Stimulated activated CD4-positive, alpha-beta T cell treated with anti-CD3 and anti-CD28 coated beads, Interleukin-2, amount 100 ng/mL, for 4 hours (primary cell): ENCODE results near the gene RXYLT1.
A peak's percentile ranks its signal among the peaks of the same experiment; 100 is the strongest.

Source experiments
- DNase-seq: peaks from one replicate; pipeline ENCODE4 v3.0.0-alpha.2; 2020; ENCODE audit warnings: low read depth

The RXYLT1 gene

DNA sequence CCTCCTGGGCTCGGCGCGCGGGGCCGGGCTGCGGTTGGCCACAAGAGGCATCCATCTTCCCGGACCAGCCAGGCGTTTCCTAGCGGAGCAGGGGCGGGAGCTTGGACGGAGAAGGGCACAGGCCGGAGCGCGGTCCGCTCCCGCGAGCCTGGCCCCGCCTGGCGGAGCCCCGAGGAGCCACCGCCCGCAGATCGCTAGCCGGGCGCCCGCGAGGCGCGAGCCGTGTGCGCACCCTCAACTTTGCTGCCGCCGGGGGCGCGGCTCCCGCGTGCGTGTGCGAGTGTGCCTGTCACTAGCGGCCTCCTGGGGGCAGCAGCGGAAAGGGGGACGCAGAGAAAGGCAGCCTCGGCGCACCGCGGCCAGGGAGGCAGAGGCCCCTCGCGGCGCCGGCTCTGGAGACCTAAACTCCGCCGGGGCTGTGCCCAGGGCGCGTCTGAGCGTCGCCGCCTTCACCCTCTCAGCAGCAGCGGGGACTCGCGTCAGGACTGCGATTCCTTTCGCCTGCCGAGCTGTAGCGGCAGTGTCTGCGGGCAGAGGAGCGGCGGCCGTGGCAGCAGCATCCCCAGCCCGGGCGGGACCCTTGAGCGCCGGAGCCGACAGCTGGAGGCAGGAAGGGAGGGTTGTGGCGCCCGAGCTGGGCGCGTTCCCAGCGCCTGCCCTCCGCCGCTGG, 64.1 kb downstream of the RXYLT1 start:
- peak; percentile 64 for DNase-seq

DNA sequence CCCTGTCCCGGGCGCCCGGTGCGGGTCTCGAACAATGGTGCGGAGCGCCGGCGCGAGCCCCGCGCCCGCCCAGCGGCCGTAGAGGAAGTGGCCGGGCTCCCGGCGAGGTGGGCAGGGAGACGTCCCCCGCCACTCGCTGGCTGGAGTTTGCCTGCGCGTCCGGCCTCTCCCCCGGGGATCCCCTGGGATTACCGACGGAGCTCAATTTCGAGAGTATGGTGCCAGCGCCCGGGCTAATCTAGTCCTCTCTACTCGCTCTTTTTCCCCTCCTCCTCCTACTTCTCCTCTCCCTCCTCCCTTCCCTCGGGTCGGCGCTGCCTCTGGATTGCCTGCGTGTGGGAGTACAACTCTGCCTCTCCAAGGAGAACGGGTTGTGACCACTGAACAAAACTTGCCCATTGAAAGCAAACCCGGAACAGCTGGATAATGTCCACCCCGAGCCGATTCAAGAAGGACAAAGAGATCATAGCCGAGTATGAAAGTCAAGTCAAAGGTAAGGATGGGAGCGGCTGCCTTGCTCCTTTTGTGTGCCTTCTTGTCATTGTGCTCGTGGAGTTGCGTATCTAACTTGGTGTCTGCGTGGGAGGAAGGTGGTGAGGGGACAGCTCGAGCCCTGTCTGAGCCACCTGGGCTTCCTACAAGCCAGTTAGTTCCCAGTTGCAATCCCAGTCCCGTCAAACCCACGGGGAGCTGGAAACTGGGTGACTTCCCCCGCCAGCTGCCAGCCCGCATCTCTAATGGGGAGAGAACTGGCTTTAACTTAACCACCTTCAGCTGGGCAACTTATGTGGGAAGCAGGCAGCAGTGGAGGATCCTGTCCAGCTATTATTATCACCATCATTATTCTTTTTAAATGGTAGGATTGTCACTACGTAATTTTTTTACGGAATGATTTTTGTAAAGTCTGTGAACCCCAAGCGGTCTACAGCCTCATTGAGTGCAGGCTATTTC, 65.0 kb downstream of the RXYLT1 start, which contains the start of gene SRGAP1:
Gene SRGAP1 (plus strand): TSS at position 310 of the 951 bp plus-strand sequence. CDS start 117 bp downstream, at position 427.
- no peak for DNase-seq

DNA sequence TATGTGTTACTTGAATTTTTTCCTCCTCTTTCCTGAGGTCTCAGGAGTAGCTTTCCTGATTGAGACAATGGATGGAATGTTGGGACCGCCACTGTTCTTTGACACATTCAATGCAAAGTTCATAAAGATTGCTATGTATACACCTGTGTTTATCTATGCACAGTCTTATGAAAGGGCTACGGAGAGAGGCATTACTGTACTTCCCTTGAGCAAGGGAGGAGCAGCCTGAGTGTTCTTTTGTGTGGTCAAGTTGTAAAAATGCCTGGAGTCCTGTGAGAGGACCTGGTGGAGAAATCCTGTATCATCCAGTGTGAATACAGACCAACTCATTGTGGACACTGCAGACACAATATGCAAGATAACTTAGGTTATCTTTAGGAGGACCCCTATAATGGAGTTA, 66.0 kb downstream of the RXYLT1 start:
- no peak for DNase-seq

DNA sequence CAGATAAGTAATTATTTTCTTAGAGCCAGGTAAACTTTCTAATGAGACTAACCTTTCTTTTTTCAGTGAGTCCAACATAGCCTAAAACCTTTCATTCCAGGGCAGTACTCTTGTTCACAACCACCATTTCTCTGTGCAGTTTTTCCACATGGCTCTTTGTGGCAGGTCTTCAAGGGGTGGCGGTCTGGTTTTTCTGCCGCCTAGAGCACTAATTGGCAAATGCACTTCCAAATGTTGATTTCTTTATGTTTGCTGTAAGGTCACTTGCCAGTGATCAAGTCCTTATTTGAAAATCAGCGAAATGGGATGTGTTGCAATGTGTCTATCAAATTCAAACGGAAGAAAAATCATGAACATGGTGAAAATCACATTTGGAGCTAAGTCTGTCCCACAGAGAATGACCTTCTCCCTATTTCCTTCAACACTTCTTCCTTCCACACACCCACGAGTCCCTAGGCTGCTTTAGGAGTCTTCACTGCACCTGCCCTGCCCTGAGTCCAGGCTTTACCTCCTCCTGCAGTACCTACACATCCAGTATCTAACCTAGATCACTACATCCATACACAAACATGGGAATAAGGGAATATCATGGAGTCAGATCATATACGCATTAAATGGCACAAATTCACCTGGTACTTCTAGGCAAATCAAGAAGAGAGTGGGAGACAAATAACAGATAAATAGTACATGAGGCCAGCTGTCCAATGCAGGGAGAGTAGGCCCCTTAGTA, 66.7 kb downstream of the RXYLT1 start:
- DNase-seq: no peak

DNA sequence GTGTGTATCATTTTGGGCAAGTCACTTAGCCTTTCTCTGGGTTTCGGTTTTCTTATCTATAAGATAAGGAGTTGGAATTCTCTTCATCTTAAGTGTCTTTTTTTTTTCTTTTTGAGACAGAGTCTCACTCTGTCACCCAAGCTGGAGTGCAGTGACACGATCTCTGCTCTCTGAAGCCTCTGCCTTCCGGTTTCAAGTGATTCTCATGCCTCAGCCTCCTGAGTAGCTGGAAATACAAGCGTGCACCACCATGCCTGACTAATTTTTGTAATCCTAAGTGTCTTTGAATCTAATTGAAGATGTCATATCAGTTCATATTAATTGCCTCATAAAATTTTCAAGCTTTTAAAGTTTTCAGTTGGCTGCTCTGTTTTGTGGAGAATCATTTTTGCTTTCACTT, 68.7 kb downstream of the RXYLT1 start:
- DNase-seq: no peak

DNA sequence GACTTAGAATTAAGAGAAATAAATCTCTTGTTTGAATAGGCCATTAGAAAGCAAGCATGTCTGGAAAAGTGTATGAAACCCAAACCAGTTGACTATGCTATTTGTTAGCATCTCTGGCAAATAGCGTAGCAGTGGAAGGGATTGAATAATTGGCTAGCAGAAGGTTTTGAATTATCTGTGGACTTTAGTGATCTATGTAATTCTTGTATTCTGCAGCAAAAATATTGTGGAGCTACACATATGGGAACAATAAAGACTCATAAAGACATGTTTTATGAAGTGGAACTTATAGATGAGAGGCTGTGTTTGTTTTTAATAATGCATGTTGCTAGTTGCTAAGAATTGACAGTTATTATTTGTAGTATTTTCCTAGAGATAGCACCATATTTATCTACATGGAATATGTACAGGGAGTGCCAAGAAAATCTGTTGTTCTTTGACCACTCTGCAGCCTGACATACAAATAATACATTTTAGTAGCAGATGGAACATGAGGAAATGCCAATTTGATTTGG, 69.5 kb downstream of the RXYLT1 start:
- DNase-seq: no peak

DNA sequence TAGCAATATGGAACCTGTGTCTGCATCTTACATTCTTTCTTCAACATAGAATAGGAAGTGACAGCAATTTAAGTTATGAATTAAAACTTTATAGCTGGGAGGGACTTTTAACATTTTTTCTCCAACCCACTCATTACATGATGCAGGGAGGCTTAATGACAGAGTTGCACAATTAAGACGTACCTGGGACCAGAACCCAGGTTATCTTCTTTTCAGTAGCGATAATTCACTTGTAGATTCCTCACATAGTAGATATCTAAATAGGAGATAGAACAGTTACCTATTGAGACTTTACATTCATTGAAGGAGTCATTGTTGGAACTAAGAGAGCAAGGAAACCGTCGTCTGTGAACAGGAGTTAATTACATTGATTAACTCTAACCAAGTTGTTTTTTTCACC, 69.9 kb downstream of the RXYLT1 start:
- no peak for DNase-seq

DNA sequence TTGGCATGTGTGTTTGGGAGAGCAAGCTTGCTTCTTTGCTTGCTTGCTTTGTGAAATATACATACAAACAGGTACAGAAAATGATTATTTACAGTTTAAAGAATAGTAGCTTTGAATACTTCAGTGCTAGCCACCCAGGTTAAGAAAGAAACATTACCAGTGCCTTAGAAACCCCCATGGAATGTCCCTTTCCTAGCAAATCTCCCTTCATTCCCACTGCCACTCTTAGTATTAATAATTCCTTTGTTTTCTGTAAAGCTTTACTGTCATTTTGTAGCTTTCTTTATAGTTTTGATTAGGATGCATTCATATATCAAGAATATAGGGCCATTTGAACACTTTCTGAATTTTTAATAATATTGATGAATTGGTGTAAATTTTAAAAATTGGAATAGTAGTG, 74.3 kb downstream of the RXYLT1 start:
- DNase-seq: no peak

DNA sequence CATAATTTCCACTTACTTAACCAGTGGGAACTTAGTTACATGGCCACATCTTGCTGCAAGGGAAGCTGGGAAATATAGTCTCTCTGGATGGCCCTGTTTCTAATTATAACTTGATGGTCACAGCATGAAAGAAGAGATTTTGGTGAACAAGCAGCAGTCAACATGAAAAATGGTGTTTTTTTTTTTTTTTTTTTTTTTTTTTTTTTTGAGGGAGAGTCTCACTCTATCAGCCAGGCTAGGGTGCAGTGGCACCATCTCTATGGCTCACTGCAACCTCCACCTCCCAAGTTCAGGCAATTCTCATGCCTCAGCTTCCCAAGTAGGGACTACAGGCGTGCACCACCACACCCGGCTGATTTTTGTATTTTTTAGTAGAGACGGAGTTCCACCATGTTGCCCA, 75.6 kb downstream of the RXYLT1 start:
- DNase-seq: no peak

DNA sequence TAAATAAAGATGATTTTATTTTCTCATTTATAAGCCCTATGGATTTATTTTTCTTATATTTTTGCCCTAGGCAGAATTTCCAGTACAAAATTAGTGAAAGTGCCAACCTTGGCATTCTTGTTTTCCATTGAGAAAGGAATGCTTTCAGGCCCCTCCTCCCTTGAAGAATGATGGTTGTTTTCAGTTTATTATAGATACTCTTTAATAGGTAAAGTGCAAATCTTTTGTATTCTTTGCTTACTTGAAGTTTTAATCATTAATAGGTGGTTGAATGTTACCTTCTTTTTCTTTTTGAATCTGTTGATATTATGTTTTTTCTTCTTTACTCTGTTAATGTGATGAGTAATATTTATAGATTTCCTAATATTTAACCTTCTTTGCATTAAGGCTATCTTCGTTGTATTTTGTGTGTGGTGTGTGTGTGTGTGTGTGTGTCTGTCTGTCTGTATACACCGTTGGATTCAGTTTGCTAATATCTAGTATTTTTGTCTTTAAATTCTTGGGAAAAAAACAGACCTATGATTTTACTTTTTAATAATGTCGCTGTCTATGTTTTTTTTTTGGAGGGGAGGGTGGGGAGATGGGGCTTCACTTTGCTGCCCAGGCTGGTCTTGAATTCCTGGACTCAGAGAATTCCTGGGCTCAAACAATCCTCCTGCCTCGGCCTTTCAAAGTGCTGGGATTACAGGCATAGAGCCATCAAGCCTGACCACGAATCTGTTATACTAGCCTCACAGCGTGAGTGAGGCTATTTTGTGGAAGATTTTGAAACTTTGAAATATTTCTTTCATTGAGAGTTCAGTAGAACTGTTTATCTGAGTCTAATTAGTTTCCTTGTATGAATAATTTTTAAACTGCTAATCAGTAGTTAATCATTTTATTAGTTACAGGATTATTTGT, 78.3 kb downstream of the RXYLT1 start:
- DNase-seq: no peak
